Ascending aorta (tissue), 2 donors: ENCODE data around the gene AMER2. TPM values are rescaled to one million over a fixed set of nuclear protein-coding genes. Genes with fewer than 3 reads are reported as not detected.
"Not testable (repeated sequence)": the region's sequence is repeated elsewhere in the genome, so short reads cannot be mapped to it uniquely, and the experiment has no call there.

ENCODE experiments used
- DNase-seq, 2 donors: peaks; one replicate each; pipeline ENCODE4 v3.0.0-alpha.2; 2019; ENCODE audit warnings: low spot score in 2 of 2
- H3K27ac ChIP-seq, 2 donors: fragments of 200-600 bp; sonication (generic); one replicate each; pipeline ENCODE4 v1.5.1; 2016 to 2017; ENCODE audit warnings: mild to moderate bottlenecking in 1 of 2
- H3K27me3 ChIP-seq: fragments of 200-600 bp; sonication (generic); one replicate; pipeline ENCODE4 v1.5.1; 2017
- H3K36me3 ChIP-seq, 2 donors: fragments of 200-600 bp; sonication (generic); one replicate each; pipeline ENCODE4 v1.5.1; 2016
- H3K4me1 ChIP-seq, 2 donors: fragments of 200-600 bp; sonication (generic); one replicate each; pipeline ENCODE4 v1.5.1; 2016 to 2017; ENCODE audit warnings: mild to moderate bottlenecking in 1 of 2
- H3K4me3 ChIP-seq, 2 donors: fragments of 200-600 bp; sonication (generic); one replicate each; pipeline ENCODE4 v1.5.1; 2016 to 2017; ENCODE audit warnings: mild to moderate bottlenecking in 1 of 2
- H3K9me3 ChIP-seq, 2 donors: fragments of 200-600 bp; sonication (generic); one replicate each; pipeline ENCODE4 v1.5.1; 2016
- intact Hi-C: fragments of 100-400 bp; cut with DNase I; formaldehyde crosslinking; loops from one replicate; pipeline ENCODE4 v1.15.1; 2023
- total RNA-seq: library from RNA; depleted of rRNA; stranded (reverse); fragments of >200 nt; gene quantifications from one replicate; pipeline ENCODE4 v1.1.0, GENCODE V29; 2016
- TF ChIP-seq, protein P1 (sequence below), 3 experiments: fragments of 200-600 bp in 2 of 3; fragments of 450-650 bp in 1 of 3; sonication (generic) in 2 of 3; IDR thresholded peaks; one replicate each; pipeline ENCODE4 v1.5.1; 2016 to 2019; ENCODE audit warnings: antibody characterized with exemption in 3 of 3, mild to moderate bottlenecking in 1 of 3, moderate library complexity in 1 of 3

The AMER2 gene
- total RNA-seq, 1 donor from 2014 or later: not detected

DNA sequence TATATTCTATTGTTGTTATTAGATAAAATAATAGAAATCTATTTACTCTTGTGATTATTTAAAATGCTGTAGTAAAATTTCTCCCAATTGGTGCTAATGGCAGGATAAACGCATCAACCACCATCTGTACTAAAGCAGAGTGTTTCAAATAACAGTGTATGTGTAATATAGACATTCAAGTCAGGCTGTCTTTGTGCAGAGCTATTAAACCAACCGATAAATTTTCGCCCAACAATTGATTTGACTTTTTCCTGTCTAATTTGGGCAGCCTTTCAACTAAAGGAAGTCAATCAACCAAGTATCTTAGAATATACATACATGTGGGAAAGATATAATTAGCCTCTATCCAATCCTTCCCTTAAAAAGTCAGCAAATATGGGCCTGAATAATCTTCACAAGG is 5.8 kb downstream of the AMER2 start:
- no peak overlapping the region for H3K4me3 ChIP-seq
- H3K27me3 ChIP-seq: peaks cover 10% of the 10 kb centered on the region
- H3K9me3 ChIP-seq: no peaks in the 10 kb centered on the region
- DNase-seq: no peak
- TF ChIP-seq, protein P1, sequence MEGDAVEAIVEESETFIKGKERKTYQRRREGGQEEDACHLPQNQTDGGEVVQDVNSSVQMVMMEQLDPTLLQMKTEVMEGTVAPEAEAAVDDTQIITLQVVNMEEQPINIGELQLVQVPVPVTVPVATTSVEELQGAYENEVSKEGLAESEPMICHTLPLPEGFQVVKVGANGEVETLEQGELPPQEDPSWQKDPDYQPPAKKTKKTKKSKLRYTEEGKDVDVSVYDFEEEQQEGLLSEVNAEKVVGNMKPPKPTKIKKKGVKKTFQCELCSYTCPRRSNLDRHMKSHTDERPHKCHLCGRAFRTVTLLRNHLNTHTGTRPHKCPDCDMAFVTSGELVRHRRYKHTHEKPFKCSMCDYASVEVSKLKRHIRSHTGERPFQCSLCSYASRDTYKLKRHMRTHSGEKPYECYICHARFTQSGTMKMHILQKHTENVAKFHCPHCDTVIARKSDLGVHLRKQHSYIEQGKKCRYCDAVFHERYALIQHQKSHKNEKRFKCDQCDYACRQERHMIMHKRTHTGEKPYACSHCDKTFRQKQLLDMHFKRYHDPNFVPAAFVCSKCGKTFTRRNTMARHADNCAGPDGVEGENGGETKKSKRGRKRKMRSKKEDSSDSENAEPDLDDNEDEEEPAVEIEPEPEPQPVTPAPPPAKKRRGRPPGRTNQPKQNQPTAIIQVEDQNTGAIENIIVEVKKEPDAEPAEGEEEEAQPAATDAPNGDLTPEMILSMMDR (IDR thresholded peaks at IDR 0.05): no peak
- H3K27ac ChIP-seq: no peak overlapping the region
- intact Hi-C loops: no loop called here
- no peaks in the 10 kb centered on the region for H3K4me1 ChIP-seq
- no peaks in the 10 kb centered on the region for H3K36me3 ChIP-seq

DNA sequence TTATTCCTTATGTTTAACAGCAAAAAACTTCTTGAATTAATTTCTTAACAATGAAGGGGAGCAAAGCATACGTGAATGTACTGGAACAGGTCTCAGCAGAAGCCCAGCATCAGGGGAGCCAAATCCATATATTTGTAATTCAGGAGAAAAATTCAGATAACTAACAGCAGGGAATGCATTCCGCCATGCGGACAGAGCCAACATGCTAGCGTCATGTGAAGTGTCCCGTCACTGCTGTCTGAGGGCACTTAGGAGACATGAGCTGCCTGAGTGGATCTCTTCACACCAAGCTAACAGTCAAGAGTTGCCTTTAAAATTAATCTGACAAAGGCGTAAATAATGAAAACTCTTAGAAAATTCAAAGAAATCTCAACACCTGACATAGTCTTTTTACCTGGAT is 6.4 kb downstream of the AMER2 start:
- intact Hi-C loops: no loop called here
- TF ChIP-seq, protein P1 (IDR thresholded peaks at IDR 0.05): no peak

DNA sequence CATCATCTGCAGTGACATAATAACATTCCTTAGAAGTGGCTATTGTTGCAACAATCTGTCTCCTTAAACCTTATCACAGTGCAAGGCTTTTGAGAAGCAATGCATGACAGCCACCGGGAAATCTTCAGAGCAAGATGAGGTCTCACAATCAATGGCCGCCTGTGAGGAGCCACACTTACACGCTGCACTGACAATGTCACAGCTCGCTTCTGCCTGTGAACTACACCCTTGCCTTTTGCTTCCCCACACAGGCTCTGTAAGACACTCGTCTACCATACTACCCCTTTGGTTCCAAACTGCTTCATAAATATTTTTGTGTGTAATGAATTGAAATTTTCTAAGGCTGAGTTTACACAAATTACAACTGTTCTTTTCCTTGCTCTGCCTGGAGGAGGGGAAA is 6.9 kb downstream of the AMER2 start:
- H3K27ac ChIP-seq, DNase-seq, H3K9me3 ChIP-seq, H3K4me3 ChIP-seq, intact Hi-C loops, H3K36me3 ChIP-seq, H3K4me1 ChIP-seq, H3K27me3 ChIP-seq: not testable (repeated sequence)

More for the DNA sequence above, 6.4 kb downstream of the AMER2 start:
- Histone ChIP-seq H3K27me3 (peaks cover 3% of the 10 kb centered on the region), H3K36me3 (no peaks in the 10 kb centered on the region), H3K4me1 (no peaks in the 10 kb centered on the region), H3K4me3 (no peak overlapping the region), H3K9me3 (no peaks in the 10 kb centered on the region), H3K27ac (no peak overlapping the region)
- no peak for DNase-seq

DNA sequence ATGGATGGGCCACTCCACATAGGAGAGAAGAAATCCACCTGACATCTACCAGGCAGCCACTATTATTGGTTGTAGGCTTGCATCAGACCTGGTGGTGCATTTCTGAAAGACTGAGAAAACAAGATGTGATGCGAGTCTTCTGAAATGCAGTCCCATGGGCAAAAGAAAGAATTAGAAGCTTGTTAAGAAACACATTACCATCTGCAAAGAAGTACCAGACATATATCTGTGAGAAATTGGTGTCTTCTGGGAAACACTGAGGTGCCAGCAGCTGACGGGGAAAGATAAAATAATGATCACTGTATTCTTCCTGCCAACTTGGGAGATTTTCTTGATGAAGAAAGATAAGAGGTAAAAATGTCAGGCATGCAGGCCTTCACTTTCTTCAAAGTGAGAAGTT is 14.4 kb downstream of the AMER2 start:
- no peak overlapping the region for H3K27ac ChIP-seq
- intact Hi-C loops: no loop called here
- H3K27me3 ChIP-seq: no peaks in the 10 kb centered on the region
- TF ChIP-seq, protein P1 (IDR thresholded peaks at IDR 0.05): no peak
- H3K9me3 ChIP-seq: no peaks in the 10 kb centered on the region
- H3K36me3 ChIP-seq: no peaks in the 10 kb centered on the region
- no peaks in the 10 kb centered on the region for H3K4me1 ChIP-seq
- no peak for DNase-seq
- H3K4me3 ChIP-seq: no peak overlapping the region

DNA sequence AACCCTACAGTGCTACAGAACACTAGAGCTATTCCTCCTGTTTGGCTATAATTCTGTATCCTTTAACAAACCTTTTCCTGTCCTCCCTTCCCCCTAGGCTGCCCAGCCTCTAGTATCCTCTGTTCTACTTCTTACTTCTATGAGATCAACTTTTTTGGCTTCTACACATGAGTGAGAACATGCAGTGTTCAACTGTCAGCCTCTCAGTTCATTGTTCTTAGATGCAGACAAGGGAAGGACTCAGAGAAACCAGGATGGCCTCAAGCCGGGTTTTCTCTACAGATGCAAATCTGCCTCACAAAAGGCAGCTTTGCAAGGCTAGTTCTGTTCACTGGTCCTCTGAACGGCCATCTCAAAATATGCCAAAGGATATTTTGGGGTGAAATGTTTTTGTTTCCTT is 18.4 kb downstream of the AMER2 start:
- Histone ChIP-seq H3K9me3 (no peaks in the 10 kb centered on the region), H3K4me1 (no peaks in the 10 kb centered on the region), H3K27me3 (no peaks in the 10 kb centered on the region), H3K27ac (no peak overlapping the region), H3K36me3 (no peaks in the 10 kb centered on the region), H3K4me3 (no peak overlapping the region)
- intact Hi-C loops: no loop called here
- TF ChIP-seq, protein P1 (IDR thresholded peaks at IDR 0.05): no peak
- DNase-seq: no peak

DNA sequence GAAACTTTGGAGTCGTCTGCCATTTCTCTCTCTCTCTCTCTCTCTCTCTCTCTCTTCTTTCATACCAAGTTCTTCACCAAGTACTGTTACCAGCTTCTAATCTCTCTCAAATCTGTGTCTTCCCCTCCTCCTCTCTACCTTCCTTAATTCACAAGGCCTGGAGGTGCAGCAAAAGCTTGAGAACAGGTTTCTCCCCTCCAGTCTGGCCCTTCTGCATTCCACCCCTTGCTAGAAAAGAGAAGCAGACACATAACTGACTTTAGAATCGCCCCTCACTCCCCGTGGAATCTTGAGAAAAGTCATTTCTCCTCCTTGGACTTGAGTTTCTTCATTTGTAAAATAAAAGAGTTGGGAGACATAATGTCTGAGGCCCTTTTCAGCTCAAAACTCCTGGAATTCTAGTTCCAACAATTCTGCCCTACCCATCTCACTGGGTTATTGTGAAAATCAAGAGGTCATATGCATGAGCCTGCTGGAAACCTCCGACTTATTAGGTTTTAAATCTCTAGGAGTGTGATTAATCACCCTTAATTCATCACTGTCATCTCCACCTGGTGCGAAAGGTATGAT is 20.4 kb downstream of the AMER2 start:
- Histone ChIP-seq H3K4me3 (no peak overlapping the region), H3K36me3 (no peaks in the 10 kb centered on the region), H3K9me3 (no peaks in the 10 kb centered on the region), H3K27me3 (no peaks in the 10 kb centered on the region), H3K4me1 (no peaks in the 10 kb centered on the region), H3K27ac (no peak overlapping the region)
- DNase-seq: no peak
- intact Hi-C loops: no loop called here
- TF ChIP-seq, protein P1 (IDR thresholded peaks at IDR 0.05): no peak
